PC-3 (cell line): ENCODE results near the gene NEDD4L. TPM values are rescaled to one million over a fixed set of nuclear protein-coding genes. Genes with fewer than 3 reads are reported as not detected.

ENCODE experiments used
- ATAC-seq: fragments of 200-7000 bp; cut with Tn5 transposase; 2 replicates; pipeline ENCODE4 v1.9.1; 2020; ENCODE audit warnings: mild to moderate bottlenecking, moderate library complexity
- BruUV-seq: library from RNA; stranded (reverse); fragments of 400-500 nt; replicated peaks from 2 replicates; lab custom pipeline; 2021; lab: Mats Ljungman, UMichigan
- CTCF ChIA-PET: fragments of 300-600 bp; sonication (Branson Sonifier 250); formaldehyde crosslinking; loops from one replicate; lab custom pipeline; 2022; ENCODE audit warnings: antibody characterized with exemption; lab: Charles Lee
- POLR2A ChIA-PET: fragments of 300-600 bp; sonication (Branson Sonifier 250); formaldehyde crosslinking; loops from one replicate; lab custom pipeline; 2022; ENCODE audit warnings: antibody characterized with exemption; ENCODE audit not compliant: unreplicated experiment; lab: Charles Lee
- DNase-seq: peaks from one replicate; pipeline ENCODE4 v3.0.0-alpha.2; 2015
- H2AFZ ChIP-seq: fragments of 300-600 bp; sonication (generic); 2 replicates; pipeline ENCODE4 v1.6.0; 2016; ENCODE audit warnings: antibody characterized with exemption, low read length
- H3F3A ChIP-seq: fragments of 300-600 bp; sonication (generic); one replicate; pipeline ENCODE4 v1.6.0; 2017; ENCODE audit warnings: antibody characterized with exemption, low read length, control low read depth, mild to moderate bottlenecking; ENCODE audit not compliant: unreplicated experiment
- H3K27ac ChIP-seq: fragments of 300-600 bp; sonication (generic); 2 replicates; pipeline ENCODE4 v1.5.1; 2016; ENCODE audit warnings: mild to moderate bottlenecking, low read length
- H3K27me3 ChIP-seq: fragments of 300-600 bp; sonication (generic); 2 replicates; pipeline ENCODE4 v1.6.1; 2016; ENCODE audit warnings: low read length, mixed read lengths
- H3K36me3 ChIP-seq: fragments of 300-600 bp; sonication (generic); 2 replicates; pipeline ENCODE4 v1.6.1; 2016; ENCODE audit warnings: low read depth, mixed run types, low read length, mixed read lengths
- H3K4me1 ChIP-seq: fragments of 300-600 bp; sonication (generic); 2 replicates; pipeline ENCODE4 v1.5.1; 2016; ENCODE audit warnings: low read length; ENCODE audit not compliant: insufficient read depth
- H3K4me2 ChIP-seq: fragments of 300-600 bp; sonication (generic); 2 replicates; pipeline ENCODE4 v1.6.0; 2016; ENCODE audit warnings: low read length
- H3K4me3 ChIP-seq: fragments of 300-600 bp; sonication (generic); 2 replicates; pipeline ENCODE4 v1.5.1; 2016; ENCODE audit warnings: mild to moderate bottlenecking, low read length, mixed read lengths
- H3K79me2 ChIP-seq: fragments of 300-600 bp; sonication (generic); 2 replicates; pipeline ENCODE4 v1.6.1; 2017; ENCODE audit warnings: low read length, mixed read lengths
- H3K9ac ChIP-seq: fragments of 300-600 bp; sonication (generic); 2 replicates; pipeline ENCODE4 v1.6.0; 2016; ENCODE audit warnings: mild to moderate bottlenecking, low read length
- H3K9me2 ChIP-seq: fragments of 300-600 bp; sonication (generic); replicated peaks from 2 replicates; pipeline ENCODE4 v1.6.1; 2016; ENCODE audit warnings: mixed run types, low read length, mixed read lengths
- H3K9me3 ChIP-seq: fragments of 300-600 bp; sonication (generic); 2 replicates; pipeline ENCODE4 v1.6.1; 2016; ENCODE audit warnings: low read length, mixed read lengths
- H4K20me1 ChIP-seq: fragments of 300-600 bp; sonication (generic); 2 replicates; pipeline ENCODE4 v1.6.1; 2016; ENCODE audit warnings: low read length, mixed read lengths
- EZH2 ChIP-seq: fragments of 300-600 bp; sonication (generic); IDR thresholded peaks from one replicate; pipeline ENCODE4 v1.6.1; 2017; ENCODE audit warnings: antibody characterized with exemption, mild to moderate bottlenecking, low read length; ENCODE audit not compliant: unreplicated experiment
- EZH2phosphoT487 ChIP-seq: fragments of 300-600 bp; sonication (generic); IDR thresholded peaks from 2 replicates; pipeline ENCODE4 v1.6.1; 2018; ENCODE audit warnings: mild to moderate bottlenecking, antibody characterized with exemption, low read length, borderline replicate concordance
- intact Hi-C: fragments of 100-400 bp; cut with micrococcal nuclease; formaldehyde crosslinking; loops from 2 replicates; pipeline ENCODE4 v1.9.0; 2023
- total RNA-seq: library from RNA; depleted of rRNA; stranded (reverse); fragments of >200 nt; gene quantifications from 2 replicates; pipeline ENCODE4 v1.2.3, GENCODE V29; 2014
- TF ChIP-seq, protein P1 (sequence below): fragments of 300-600 bp; sonication (generic); conservative IDR thresholded peaks from 2 replicates; pipeline ENCODE4 v1.5.1; 2017; ENCODE audit warnings: antibody characterized with exemption, low read depth, mild to moderate bottlenecking, low read length

The NEDD4L gene
- total RNA-seq, 1 experiment from 2014 or later: 105 TPM

DNA sequence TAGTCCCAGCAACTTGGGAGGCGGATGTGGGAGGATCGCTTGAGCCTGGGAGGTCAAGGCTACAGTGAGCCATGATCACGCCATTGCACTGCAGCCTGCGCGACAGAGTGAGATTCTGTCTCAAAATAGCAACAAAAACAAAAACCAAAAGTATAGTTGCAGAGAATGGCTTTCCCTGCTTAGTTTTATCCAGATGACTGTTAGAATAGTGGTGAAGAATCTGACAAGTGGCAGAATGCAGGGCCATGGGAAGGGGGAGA is 53.8 kb downstream of the NEDD4L start:
- TF ChIP-seq, protein P1, sequence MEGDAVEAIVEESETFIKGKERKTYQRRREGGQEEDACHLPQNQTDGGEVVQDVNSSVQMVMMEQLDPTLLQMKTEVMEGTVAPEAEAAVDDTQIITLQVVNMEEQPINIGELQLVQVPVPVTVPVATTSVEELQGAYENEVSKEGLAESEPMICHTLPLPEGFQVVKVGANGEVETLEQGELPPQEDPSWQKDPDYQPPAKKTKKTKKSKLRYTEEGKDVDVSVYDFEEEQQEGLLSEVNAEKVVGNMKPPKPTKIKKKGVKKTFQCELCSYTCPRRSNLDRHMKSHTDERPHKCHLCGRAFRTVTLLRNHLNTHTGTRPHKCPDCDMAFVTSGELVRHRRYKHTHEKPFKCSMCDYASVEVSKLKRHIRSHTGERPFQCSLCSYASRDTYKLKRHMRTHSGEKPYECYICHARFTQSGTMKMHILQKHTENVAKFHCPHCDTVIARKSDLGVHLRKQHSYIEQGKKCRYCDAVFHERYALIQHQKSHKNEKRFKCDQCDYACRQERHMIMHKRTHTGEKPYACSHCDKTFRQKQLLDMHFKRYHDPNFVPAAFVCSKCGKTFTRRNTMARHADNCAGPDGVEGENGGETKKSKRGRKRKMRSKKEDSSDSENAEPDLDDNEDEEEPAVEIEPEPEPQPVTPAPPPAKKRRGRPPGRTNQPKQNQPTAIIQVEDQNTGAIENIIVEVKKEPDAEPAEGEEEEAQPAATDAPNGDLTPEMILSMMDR: no peak
- TF ChIP-seq EZH2 (no peak), EZH2phosphoT487 (no peak)
- no peak overlapping the region for H2AFZ ChIP-seq
- H3K9me3 ChIP-seq: no peaks in the 10 kb centered on the region
- H3K4me2 ChIP-seq: no peak overlapping the region
- H3K27ac ChIP-seq: no peak overlapping the region
- ATAC-seq: no peak
- CTCF ChIA-PET: no interaction called here
- H3K9me2 ChIP-seq: no peaks in the 10 kb centered on the region
- no peaks in the 10 kb centered on the region for H3F3A ChIP-seq
- no peaks in the 10 kb centered on the region for H3K36me3 ChIP-seq
- H3K9ac ChIP-seq: no peak overlapping the region
- H3K4me3 ChIP-seq: no peak overlapping the region
- no peak for DNase-seq
- POLR2A ChIA-PET: no interaction called here
- H3K79me2 ChIP-seq: peaks cover 48% of the 10 kb centered on the region
- intact Hi-C loops: no loop called here
- no peaks in the 10 kb centered on the region for H4K20me1 ChIP-seq
- BruUV-seq: no TSS peak
- peaks cover 10% of the 10 kb centered on the region for H3K4me1 ChIP-seq
- no peaks in the 10 kb centered on the region for H3K27me3 ChIP-seq

DNA sequence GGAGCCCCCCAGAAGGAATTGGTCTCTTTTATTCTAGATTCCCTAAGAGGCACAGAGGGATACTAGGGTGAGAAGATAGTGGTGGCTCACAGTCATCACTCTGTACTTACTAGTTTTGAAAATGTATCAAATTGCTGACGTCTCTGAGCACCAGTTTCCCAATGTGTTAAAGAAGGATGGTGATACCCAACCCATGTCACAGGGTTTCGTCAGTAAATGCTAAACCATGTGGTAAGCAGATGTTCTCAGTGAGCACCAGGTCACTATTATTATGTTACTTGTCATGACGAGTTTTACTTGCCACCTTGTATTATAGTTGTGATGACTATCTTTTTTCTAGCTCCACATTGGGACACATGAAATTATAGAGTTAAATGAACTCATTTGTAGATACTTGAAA is 54.7 kb downstream of the NEDD4L start:
- H2AFZ ChIP-seq: no peak overlapping the region
- H3K4me2 ChIP-seq: no peak overlapping the region
- CTCF ChIA-PET: no interaction called here
- H3F3A ChIP-seq: no peaks in the 10 kb centered on the region
- no TSS peak for BruUV-seq
- H3K9ac ChIP-seq: no peak overlapping the region
- ATAC-seq (no peak), DNase-seq (no peak)
- no peaks in the 10 kb centered on the region for H3K9me3 ChIP-seq
- no peaks in the 10 kb centered on the region for H3K27me3 ChIP-seq
- no peak overlapping the region for H3K4me3 ChIP-seq
- POLR2A ChIA-PET: no interaction called here
- no peaks in the 10 kb centered on the region for H3K36me3 ChIP-seq
- no peak overlapping the region for H3K27ac ChIP-seq
- intact Hi-C loops: no loop called here
- H3K79me2 ChIP-seq: peaks cover 39% of the 10 kb centered on the region
- no peaks in the 10 kb centered on the region for H3K9me2 ChIP-seq
- H4K20me1 ChIP-seq: no peaks in the 10 kb centered on the region
- TF ChIP-seq, protein P1: no peak
- TF ChIP-seq EZH2phosphoT487 (no peak), EZH2 (no peak)
- peaks cover 2% of the 10 kb centered on the region; the same call in 1 of the 2 replicates for H3K4me1 ChIP-seq

DNA sequence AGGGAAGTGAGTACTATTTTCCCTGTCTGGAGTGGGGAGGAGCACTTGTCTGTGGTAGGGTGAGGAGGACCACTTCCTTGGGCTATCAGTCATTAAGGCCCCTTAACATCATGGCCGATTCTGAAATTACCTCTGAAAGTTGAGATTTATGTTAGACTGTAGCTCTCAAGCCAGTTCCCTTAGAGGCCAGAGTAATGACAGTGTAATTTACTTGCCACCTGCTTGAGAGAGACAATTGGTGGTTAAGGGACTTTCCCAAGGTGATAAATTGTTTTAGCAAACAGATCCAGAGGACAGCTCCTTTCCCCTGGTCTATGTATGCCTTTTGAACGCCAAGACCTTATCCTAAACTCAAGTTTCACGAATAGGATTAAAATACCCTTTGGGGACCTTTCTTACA is 56.1 kb downstream of the NEDD4L start:
- TF ChIP-seq EZH2 (no peak), EZH2phosphoT487 (no peak)
- TF ChIP-seq, protein P1: no peak
- ATAC-seq: no peak
- intact Hi-C loops: no loop called here
- H2AFZ ChIP-seq: no peak overlapping the region
- peaks cover 31% of the 10 kb centered on the region for H3K79me2 ChIP-seq
- H3K36me3 ChIP-seq: no peaks in the 10 kb centered on the region
- H4K20me1 ChIP-seq: no peaks in the 10 kb centered on the region
- no peaks in the 10 kb centered on the region for H3F3A ChIP-seq
- BruUV-seq: no TSS peak
- H3K27me3 ChIP-seq: no peaks in the 10 kb centered on the region
- H3K9me2 ChIP-seq: no peaks in the 10 kb centered on the region
- H3K4me2 ChIP-seq: no peak overlapping the region
- no peak for DNase-seq
- POLR2A ChIA-PET: no interaction called here
- H3K27ac ChIP-seq: no peak overlapping the region
- CTCF ChIA-PET: no interaction called here
- H3K9ac ChIP-seq: no peak overlapping the region
- no peaks in the 10 kb centered on the region for H3K4me1 ChIP-seq
- no peaks in the 10 kb centered on the region for H3K9me3 ChIP-seq
- H3K4me3 ChIP-seq: no peak overlapping the region
